Neural cell (in vitro differentiated cells): Measurements from ENCODE around the gene GPR15LG. TPM values are rescaled to one million over a fixed set of nuclear protein-coding genes. Genes with fewer than 3 reads are reported as not detected.

Experiments used
- H2AFZ ChIP-seq: fragments of 200-600, 300-800 bp; sonication (generic), shearing (Covaris generic); 2 replicates; pipeline ENCODE4 v1.6.0; 2014; ENCODE audit warnings: low read depth, mild to moderate bottlenecking, antibody characterized with exemption, low read length, moderate library complexity
- H3F3A ChIP-seq: fragments of 200-600 bp; shearing (Covaris generic); 2 replicates; pipeline ENCODE4 v1.6.1; 2016; ENCODE audit warnings: mild to moderate bottlenecking, moderate library complexity, mixed read lengths, antibody characterized with exemption, low read length; ENCODE audit not compliant: insufficient read depth, poor library complexity, severe bottlenecking
- H3K27ac ChIP-seq: fragments of 200-600, 300-800 bp; sonication (generic), shearing (Covaris generic); 2 replicates; pipeline ENCODE4 v1.5.1; 2014; ENCODE audit warnings: mild to moderate bottlenecking, low read length, moderate library complexity
- H3K27me3 ChIP-seq: fragments of 300-800, 200-600 bp; sonication (generic), shearing (Covaris generic); 2 replicates; pipeline ENCODE4 v1.6.0; 2014; ENCODE audit warnings: mild to moderate bottlenecking, low read depth, low read length, moderate library complexity; ENCODE audit not compliant: insufficient read depth
- H3K36me3 ChIP-seq: fragments of 300-800, 200-600 bp; sonication (generic), shearing (Covaris generic); 2 replicates; pipeline ENCODE4 v1.5.1; 2014; ENCODE audit warnings: mild to moderate bottlenecking, antibody characterized with exemption, low read length, moderate library complexity; ENCODE audit not compliant: insufficient read depth
- H3K4me2 ChIP-seq: fragments of 300-800, 200-600 bp; sonication (generic), shearing (Covaris generic); 2 replicates; pipeline ENCODE4 v1.6.0; 2014; ENCODE audit warnings: mild to moderate bottlenecking, low read length
- H3K4me3 ChIP-seq: fragments of 300-800, 200-600 bp; sonication (generic), shearing (Covaris generic); 2 replicates; pipeline ENCODE4 v1.5.1; 2014; ENCODE audit warnings: mild to moderate bottlenecking, low read length, moderate library complexity
- H3K79me2 ChIP-seq: fragments of 200-600 bp; shearing (Covaris generic); replicated peaks from 2 replicates; pipeline ENCODE4 v1.6.0; 2014; ENCODE audit warnings: mild to moderate bottlenecking, low read length, moderate library complexity; ENCODE audit not compliant: insufficient read depth
- H3K9ac ChIP-seq: fragments of 300-800, 200-600 bp; sonication (generic), shearing (Covaris generic); 2 replicates; pipeline ENCODE4 v1.6.1; 2016; ENCODE audit warnings: mild to moderate bottlenecking, low read length, mixed read lengths
- H3K9me2 ChIP-seq: fragments of 200-600 bp; shearing (Covaris generic); 2 replicates; pipeline ENCODE4 v1.6.1; 2016; ENCODE audit warnings: mild to moderate bottlenecking, low read length, mixed read lengths; ENCODE audit not compliant: insufficient read depth
- H3K9me3 ChIP-seq: fragments of 200-600, 300-800 bp; sonication (generic), shearing (Covaris generic); 2 replicates; pipeline ENCODE4 v1.6.1; 2016; ENCODE audit warnings: mild to moderate bottlenecking, mixed run types, low read length, moderate library complexity, mixed read lengths
- H4K20me1 ChIP-seq: fragments of 200-600 bp; shearing (Covaris generic); 2 replicates; pipeline ENCODE4 v1.6.1; 2016; ENCODE audit warnings: mild to moderate bottlenecking, mixed run types; ENCODE audit not compliant: insufficient read depth
- CTCF ChIP-seq: fragments of 450-650 bp; IDR thresholded peaks from 2 replicates; pipeline ENCODE4 v1.5.1; 2014; ENCODE audit warnings: antibody characterized with exemption, mild to moderate bottlenecking, moderate library complexity; ENCODE audit not compliant: poor library complexity, severe bottlenecking
- EP300 ChIP-seq: fragments of 450-650 bp; conservative IDR thresholded peaks from 2 replicates; pipeline ENCODE4 v1.6.1; 2014; ENCODE audit warnings: antibody characterized with exemption, mild to moderate bottlenecking, moderate library complexity; ENCODE audit not compliant: poor library complexity, severe bottlenecking
- EZH2 ChIP-seq: fragments of 200-600, 300-800 bp; shearing (Covaris generic), sonication (generic); IDR thresholded peaks from 2 replicates; pipeline ENCODE4 v1.6.1; 2014; ENCODE audit warnings: antibody characterized with exemption, low read length, borderline replicate concordance, mild to moderate bottlenecking; ENCODE audit not compliant: insufficient read depth, poor library complexity, severe bottlenecking
- MXI1 ChIP-seq: fragments of 450-650 bp; conservative IDR thresholded peaks from 2 replicates; pipeline ENCODE4 v1.6.1; 2014; ENCODE audit warnings: antibody characterized with exemption, mild to moderate bottlenecking; ENCODE audit not compliant: poor library complexity, severe bottlenecking
- POLR2AphosphoS5 ChIP-seq: IDR thresholded peaks from 2 replicates; pipeline ENCODE4 v1.6.1; 2012
- RAD21 ChIP-seq: fragments of 450-650 bp; conservative IDR thresholded peaks from 2 replicates; pipeline ENCODE4 v1.6.1; 2014; ENCODE audit warnings: antibody characterized with exemption, mild to moderate bottlenecking, moderate library complexity
- REST ChIP-seq: IDR thresholded peaks from 2 replicates; pipeline ENCODE4 v1.6.1; 2012; ENCODE audit warnings: borderline replicate concordance
- SMC3 ChIP-seq: fragments of 450-650 bp; conservative IDR thresholded peaks from 2 replicates; pipeline ENCODE4 v1.6.1; 2014; ENCODE audit warnings: antibody characterized with exemption, mild to moderate bottlenecking, moderate library complexity; ENCODE audit not compliant: poor library complexity
- TAF1 ChIP-seq: IDR thresholded peaks from 2 replicates; pipeline ENCODE4 v1.6.1; 2012; ENCODE audit warnings: low read depth
- polyA plus RNA-seq: library from polyadenylated mRNA; depleted of rRNA; stranded (reverse); fragments of >200 nt; gene quantifications from 2 replicates; pipeline ENCODE4 v1.2.3, GENCODE V29; 2014

The GPR15LG gene
- polyA plus RNA-seq, 1 donor from 2014 or later, result not detected

- no peak overlapping the region for H3K9ac ChIP-seq
- H3K4me3 ChIP-seq, result no peak overlapping the region
- H3K27ac ChIP-seq, result no peak overlapping the region
- no peaks in the 10 kb centered on the region for H4K20me1 ChIP-seq
- H2AFZ ChIP-seq, result no peak overlapping the region
- H3F3A ChIP-seq, result no peaks in the 10 kb centered on the region
- H3K9me3 ChIP-seq, result no peaks in the 10 kb centered on the region
- peaks cover 8% of the 10 kb centered on the region for H3K27me3 ChIP-seq
- H3K36me3 ChIP-seq, result no peaks in the 10 kb centered on the region
- no peak overlapping the region for H3K4me2 ChIP-seq
- TF ChIP-seq REST (no peak), CTCF (no peak), MXI1 (no peak), EZH2 (no peak), TAF1 (no peak), SMC3 (no peak), POLR2AphosphoS5 (no peak), RAD21 (no peak), EP300 (no peak)
- H3K9me2 ChIP-seq, result no peaks in the 10 kb centered on the region
- H3K79me2 ChIP-seq, result no peaks in the 10 kb centered on the region
Measured at GRCh38 chr10:84188815-84189214, 15.2 kb downstream of the GPR15LG start.

GRCh38 chr10:84190621-84191020 lies 17.0 kb downstream of the GPR15LG start:
- no peaks in the 10 kb centered on the region for H3F3A ChIP-seq
- TF ChIP-seq EZH2, result no peak
- no peak for TF ChIP-seq POLR2AphosphoS5
- TF ChIP-seq MXI1, result no peak
- no peak for TF ChIP-seq SMC3
- no peak for TF ChIP-seq EP300
- TF ChIP-seq CTCF, result no peak
- TF ChIP-seq TAF1, result no peak
- TF ChIP-seq RAD21, result no peak
- TF ChIP-seq REST, result no peak
- no peak overlapping the region for H3K4me3 ChIP-seq
- no peaks in the 10 kb centered on the region for H4K20me1 ChIP-seq
- no peak overlapping the region for H3K9ac ChIP-seq
- no peak overlapping the region for H2AFZ ChIP-seq
- no peaks in the 10 kb centered on the region for H3K79me2 ChIP-seq
- H3K4me2 ChIP-seq, result no peak overlapping the region
- H3K27ac ChIP-seq, result no peak overlapping the region
- peaks cover 26% of the 10 kb centered on the region for H3K27me3 ChIP-seq
- no peaks in the 10 kb centered on the region for H3K9me3 ChIP-seq
- H3K36me3 ChIP-seq, result no peaks in the 10 kb centered on the region
- no peaks in the 10 kb centered on the region for H3K9me2 ChIP-seq
